GM19023 (cell line): ENCODE results near the gene HTRA3.

Experiments used
- ATAC-seq: cut with Tn5 transposase; IDR thresholded peaks from one replicate; pipeline ENCODE4 v1.9.1; 2021; ENCODE audit warnings: mild to moderate bottlenecking, moderate library complexity; ENCODE audit not compliant: unreplicated experiment

Gene HTRA3

GRCh38 chr4:8352368-8353157 lies 83.0 kb downstream of the HTRA3 start:
- no peak for ATAC-seq

GRCh38 chr4:8353158-8353669 lies 83.7 kb downstream of the HTRA3 start:
- ATAC-seq: no peak

- ATAC-seq: no peak
Observed at GRCh38 chr4:8353912-8354453, 84.4 kb downstream of the HTRA3 start.

GRCh38 chr4:8355306-8355705 lies 85.8 kb downstream of the HTRA3 start:
- ATAC-seq: no peak

- no peak for ATAC-seq
Observed at GRCh38 chr4:8355864-8356565, 86.5 kb downstream of the HTRA3 start.
